Activated effector memory CD4-positive, alpha-beta T cell treated with Interleukin-2 at 50 U/mL for 16 hours (primary cell): ENCODE measurements around the gene R3HDM4.
"Not testable (repeated sequence)": the region's sequence is repeated elsewhere in the genome, so short reads cannot be mapped to it uniquely, and the experiment has no call there.

Experiments used
- DNase-seq: peaks from one replicate; pipeline ENCODE4 v3.0.0-alpha.2; 2020

R3HDM4 gene

GRCh38 chr19:913080-913748, at the start of gene R3HDM4:
Gene R3HDM4 (minus strand): TSS chr19:913219. CDS start chr19:913157, 62 bp downstream.
- DNase-seq = peak; percentile 80

DNA sequence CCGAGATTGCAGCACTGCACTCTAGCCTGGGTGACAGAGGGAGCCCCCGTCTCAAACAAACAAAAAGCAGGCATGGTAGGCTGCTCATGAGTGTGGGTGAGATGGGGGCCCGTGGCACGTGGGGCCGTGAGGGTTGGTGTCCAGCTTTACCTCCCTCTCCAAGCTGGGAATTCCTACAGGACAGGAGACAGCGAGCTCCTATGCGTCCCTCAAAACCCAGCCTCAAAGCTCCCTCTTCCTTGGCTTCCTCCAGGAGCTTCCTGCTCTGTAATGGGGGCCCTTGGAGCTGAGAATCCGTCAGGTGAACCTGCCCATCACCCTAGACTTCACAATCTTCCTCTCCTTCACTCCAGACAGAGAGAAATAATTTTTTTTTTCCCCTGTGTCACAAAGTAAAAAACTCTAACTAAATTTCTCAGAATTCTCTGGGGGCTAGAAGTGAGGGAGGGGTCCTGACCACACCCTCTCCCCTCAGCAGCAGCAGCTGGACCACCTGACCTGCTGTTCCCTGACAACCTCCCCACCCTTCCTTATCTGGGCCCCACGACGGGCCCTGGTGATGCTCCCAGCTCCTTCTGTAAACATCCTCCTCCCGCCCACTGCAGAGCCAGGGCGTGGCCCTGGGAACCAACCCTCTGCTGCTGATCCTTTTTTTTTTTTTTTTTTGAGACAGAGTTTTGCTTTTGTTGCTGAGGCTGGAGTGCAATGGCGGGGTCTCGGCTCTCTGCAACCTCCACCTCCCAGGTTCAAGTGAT, 49.0 kb upstream of the R3HDM4 start:
- DNase-seq = no peak

- DNase-seq = no peak
Observed at GRCh38 chr19:960601-960938, 47.6 kb upstream of the R3HDM4 start.

DNA sequence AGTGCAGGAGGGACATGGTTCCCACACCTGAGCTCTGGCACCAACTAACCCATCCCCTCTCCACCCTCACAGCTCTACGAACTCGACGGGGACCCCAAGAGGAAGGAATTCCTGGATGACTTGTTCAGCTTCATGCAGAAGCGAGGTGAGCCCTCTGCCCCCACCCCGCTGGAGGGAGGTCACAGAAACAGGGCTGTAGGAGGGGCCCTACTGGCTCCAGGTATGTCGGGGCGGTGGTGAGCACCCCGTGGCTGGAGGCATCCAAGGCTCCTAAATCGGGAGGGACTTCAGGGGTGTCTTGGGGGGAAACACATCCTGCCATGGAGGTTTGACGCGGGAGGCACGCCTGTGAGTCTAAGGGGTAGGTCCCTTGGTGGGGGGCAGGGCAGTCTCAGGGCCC, 47.0 kb upstream of the R3HDM4 start:
- no peak for DNase-seq

GRCh38 chr19:958967-959855, 46.2 kb upstream of the R3HDM4 start:
- no peak for DNase-seq

DNA sequence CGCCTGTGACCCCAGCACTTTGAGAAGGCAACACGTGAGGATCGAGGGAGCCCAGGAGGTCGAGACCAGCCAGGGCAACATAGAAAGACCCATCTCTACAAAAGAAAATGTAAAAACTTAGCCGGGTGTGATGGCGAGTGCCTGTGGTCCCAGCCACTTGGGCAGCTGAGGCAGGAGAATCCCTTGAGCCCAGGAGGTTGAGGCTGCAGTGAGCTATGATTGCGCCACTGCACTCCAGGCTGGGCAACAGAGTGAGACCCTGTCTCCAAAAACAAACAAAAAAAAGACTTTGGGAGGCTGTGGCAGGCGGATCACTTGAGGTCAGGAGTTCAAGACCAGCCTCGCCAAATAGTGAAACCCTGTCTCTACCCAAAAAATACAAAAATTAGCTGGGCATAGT, 44.6 kb upstream of the R3HDM4 start:
- not testable (repeated sequence) for DNase-seq

GRCh38 chr19:956766-957440, 43.9 kb upstream of the R3HDM4 start:
- no peak for DNase-seq

DNA sequence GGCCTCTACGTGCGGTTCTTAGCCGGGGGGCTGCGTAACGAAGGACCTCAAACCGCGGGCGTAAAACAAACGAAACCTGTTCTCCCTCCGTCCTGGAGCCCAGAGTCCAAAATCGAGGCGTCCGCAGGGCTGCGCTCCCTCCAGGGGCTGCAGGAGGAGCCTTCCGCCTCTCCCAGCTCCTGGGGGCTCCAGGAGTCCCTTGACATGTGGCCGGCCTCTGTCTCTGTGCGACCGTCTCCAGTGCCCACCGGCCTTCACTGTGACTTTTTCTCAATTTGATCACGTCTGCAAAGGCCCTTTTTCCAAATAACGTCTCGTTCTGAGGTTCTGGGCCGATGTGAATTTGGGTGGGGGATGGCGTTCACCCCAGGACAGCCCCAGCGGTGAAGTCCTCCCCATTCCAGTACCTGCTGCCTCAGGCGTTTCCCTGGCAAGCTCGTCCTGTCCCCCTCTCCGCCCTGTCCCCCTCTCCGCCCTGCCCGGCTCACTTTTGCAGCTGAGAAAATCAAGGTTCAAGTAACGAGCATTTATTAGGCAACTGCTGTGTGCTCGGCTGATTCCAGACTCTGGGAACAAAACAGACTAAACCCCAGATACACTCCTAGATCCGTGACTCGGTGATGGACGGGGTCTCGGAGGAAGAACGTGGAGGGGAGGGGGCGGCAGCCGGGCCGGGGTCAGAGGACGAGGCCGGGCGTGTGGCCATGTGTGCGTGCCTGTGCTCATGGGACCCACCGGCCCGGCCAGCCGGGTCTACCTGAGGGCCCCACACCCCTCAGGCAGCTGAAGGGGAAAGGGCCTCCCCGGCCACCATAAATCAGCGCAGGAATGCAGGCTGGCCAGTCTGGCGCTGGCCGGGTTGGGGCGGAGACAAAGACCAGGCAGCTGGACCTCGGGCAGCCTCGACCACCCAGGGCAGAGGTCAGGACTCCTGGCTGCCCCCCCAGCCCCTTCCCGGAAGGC, 43.1 kb upstream of the R3HDM4 start:
- no peak for DNase-seq

- no peak for DNase-seq
Observed at GRCh38 chr19:954672-955494, 41.9 kb upstream of the R3HDM4 start.

GRCh38 chr19:954272-954671, 41.3 kb upstream of the R3HDM4 start:
- no peak for DNase-seq

DNA sequence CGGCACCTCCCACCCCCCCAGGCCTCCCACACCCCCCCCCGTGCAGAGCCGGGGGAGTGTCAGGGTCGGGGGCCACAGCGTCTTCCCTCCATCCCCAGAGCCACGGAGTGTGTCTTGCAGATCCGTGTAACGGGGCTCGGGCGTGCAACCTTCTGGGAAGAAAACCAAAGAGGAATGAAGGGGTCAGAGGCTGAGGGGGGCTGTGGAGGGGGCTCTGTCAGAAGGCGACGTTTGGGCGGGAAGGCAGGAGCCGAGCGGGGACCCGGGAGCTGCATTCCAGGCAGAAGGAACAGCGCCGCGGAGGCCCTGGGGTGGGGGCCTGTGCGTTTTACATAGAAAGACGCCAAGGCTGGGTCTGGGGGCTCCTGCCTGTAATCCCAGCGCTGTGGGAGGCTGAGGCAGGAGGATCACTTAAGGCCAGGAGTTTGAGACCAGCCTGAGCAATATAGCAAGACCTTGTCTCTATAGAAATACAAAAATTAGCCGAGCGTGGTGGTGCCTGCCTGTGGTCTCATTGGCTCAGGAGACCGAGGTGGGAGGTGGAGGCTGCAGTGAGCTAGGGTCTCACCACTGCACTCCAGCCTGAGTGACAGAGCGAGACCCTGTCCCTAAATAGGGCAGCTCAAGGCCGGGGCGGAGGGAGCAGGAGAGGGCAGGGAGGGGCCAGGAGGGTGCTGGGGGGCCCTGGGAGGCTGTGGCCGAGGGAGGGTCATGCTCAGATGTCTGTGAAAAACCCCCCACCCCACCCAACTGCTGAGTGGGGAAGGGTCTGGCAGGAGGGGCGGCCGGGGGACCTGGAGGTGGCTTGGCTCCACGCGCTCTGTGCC, 40.6 kb upstream of the R3HDM4 start:
- no peak for DNase-seq

GRCh38 chr19:952680-953444, 39.8 kb upstream of the R3HDM4 start:
- DNase-seq = no peak

DNA sequence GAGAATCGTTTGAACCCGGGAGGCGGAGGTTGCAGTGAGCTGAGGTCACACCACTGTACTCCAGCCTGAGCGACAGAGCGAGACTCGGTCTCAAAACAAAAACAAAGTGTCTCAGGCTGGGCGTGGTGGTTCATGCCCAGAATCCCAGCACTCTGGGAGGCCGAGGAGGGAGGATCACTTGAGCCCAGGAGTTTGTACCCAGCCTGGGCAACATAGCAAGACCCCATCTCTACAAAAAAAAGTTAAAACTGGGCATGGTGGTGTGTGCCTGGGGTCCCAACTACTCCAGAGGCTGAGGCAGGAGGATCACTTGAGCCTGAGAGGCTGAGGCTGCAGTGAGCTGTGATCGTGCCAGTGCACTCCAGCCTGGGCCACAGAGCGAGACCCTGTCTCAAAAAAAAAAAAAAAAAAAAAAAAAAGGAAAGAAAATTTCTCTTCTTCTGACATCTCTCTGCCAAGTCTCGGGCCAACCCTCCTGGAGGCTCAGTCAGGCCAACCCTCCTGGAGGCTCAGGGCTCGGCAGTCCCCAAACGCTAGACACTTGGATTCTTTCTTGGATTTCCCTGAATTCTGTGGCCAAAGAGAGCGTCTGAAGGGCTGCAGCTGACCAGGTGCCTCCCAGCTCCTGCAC, 39.1 kb upstream of the R3HDM4 start:
- DNase-seq = no peak

DNA sequence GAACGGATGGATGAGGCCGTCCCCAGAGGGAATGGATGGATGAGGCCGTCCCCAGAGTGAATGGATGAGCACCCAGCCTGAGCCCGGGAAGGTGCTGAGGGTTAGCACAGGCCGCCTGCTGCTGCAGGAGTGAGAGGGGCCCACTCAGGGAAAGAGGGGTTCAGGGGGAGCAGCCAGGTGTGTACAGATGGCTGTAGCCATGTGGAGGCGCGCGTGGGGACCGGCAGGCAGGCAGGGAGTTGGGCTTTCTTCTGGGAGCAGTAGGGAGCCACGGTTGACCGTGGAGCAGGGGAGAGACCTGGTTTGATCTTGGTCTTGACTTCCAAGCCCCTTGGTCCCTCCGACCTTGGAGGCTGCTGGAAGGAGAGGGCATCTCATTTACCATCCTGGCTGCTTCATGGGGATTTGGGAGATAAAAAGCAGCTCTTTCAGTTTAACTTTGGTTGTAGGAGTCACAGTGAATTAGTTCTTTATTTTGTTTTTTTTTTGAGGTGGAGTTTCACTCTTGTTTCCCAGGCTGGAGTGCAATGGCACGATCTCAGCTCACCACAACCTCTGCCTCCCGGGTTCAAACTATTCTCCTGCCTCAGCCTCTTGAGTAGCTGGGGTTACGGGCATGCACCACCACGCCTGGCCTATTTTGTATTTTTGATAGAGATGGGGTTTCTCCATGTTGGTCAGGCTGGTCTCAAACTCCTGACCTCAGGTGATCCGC, 37.5 kb upstream of the R3HDM4 start:
- DNase-seq = no peak

DNA sequence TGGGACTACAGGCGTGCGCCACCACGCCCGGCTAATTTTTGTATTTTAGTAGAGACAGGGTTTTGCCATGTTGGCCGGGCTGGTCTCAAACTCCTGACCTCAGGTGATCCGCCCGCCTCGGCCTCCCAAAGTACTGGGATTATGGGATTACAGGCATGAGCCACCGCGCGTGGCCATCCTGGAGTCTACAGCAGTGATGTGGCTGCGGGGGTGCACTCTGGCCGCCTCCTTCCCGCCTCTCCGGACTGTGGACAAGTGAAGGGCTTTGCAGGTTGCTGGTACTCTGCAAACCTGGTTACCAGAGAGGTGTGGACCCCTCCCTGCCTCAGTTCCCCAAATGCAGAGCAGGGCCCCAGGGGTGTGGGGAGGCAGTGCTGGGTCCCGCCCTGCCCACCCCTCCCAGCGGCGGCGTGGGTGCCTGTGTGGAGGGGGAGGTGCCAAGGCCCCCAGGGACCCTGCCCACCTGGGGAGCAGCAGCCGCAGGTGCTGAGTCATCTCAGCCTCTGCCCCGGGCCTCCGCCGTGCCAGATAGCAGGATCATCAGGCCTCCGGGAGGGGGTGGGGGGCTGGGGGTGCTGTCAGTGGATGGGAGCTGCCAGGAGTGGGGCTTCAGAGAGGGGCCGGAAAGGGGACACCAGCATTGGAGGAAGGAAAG, 36.0 kb upstream of the R3HDM4 start:
- DNase-seq = no peak

DNA sequence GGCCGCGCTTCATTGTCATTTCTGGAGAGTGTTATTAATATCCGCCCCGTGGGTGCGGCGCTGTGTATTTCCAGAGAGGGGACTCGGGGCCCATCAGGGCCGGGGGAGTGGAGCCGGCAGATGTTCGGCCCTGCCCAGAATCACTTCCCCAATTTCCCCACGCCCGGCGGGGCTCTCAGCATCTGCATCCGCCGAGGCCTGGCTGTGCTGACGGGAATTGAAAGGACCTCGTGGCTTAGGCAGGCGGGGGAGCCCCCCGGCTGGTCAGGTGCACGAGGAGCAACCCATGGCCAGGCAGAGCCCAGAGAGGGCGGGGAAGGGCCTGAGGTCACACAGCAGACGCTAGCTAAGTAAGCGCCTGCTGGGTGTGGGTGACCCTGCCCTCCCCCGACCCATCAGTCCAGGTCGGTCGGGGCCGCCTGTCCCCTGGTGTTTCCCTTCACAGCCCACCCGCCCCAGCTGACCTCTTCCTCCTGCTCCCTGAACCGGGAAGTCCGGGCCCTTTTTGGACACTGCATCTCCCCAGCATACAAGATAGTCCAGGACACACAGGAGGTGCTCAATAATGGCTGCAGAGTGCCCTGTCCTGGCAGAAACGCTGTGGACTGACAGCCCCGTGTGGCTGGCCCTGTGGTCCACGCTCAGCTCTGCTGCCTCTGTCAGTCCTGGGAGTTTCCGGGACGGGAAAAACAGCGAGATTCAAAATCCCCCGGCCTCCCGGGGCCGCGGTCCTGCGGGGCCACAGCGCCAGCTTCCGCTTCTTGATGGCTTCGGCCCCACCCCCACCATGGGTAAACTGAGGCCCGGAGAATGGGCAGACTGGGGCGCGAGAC, 34.9 kb upstream of the R3HDM4 start:
- DNase-seq = no peak
